K562 (cell line): Measurements from ENCODE around the gene CITED2. TPM values are rescaled to one million over a fixed set of nuclear protein-coding genes. Genes with fewer than 3 reads are reported as not detected.

Experiments
- ATAC-seq: fragments of 200-7000 bp; cut with Tn5 transposase; 3 replicates; pipeline ENCODE4 v1.9.1; 2020; ENCODE audit warnings: moderate library complexity
- BruUV-seq: library from RNA; stranded (reverse); fragments of 400-500 nt; replicated peaks from 2 replicates; lab custom pipeline; 2021; lab: Mats Ljungman, UMichigan
- CTCF ChIA-PET: fragments of 300-600 bp; formaldehyde crosslinking; extraction: SDS; loops from one replicate; lab custom pipeline; 2021; ENCODE audit warnings: low intra/inter-chr PET ratio; lab: Yijun Ruan, JAX
- POLR2A ChIA-PET: fragments of 300-600, 350-650 bp; sonication (Branson Sonifier 250); formaldehyde crosslinking; extraction: SDS; loops from one replicate; lab custom pipeline; 2021; ENCODE audit warnings: antibody characterized with exemption, inconsistent platforms; lab: Yijun Ruan, JAX
- DNase-seq, 4 experiments: peaks; one replicate each; pipeline versions ENCODE4 v3.0.0 to v3.0.0-alpha.2; 2011 to 2018; ENCODE audit warnings: low spot score in 3 of 4, mixed read lengths in 3 of 4; ENCODE audit errors: extremely low read depth in 1 of 4
- FAIRE-seq: peaks from 2 replicates; lab custom pipeline; 2011; peaks lifted over from hg19 to GRCh38; lab: Jason Lieb, UNC
- H2AFZ ChIP-seq: 2 replicates; pipeline ENCODE4 v1.6.0; 2011; ENCODE audit warnings: low read depth, low read length, control low read depth, inconsistent platforms
- H3K27ac ChIP-seq: fragments of 200-600 bp; 3 replicates; pipeline ENCODE4 v1.8.0; 2011; ENCODE audit warnings: low read depth, mild to moderate bottlenecking, control low read depth, inconsistent platforms, low read length, moderate library complexity, mixed read lengths; ENCODE audit errors: extremely low read depth
- H3K27me3 ChIP-seq, 2 experiments: fragments of 300-600 bp in 1 of 2; 2 replicates in 1 of 2; 3 replicates in 1 of 2; pipeline versions ENCODE4 v1.6.0 to v1.8.0; 2011; ENCODE audit warnings: inconsistent platforms in 2 of 2, low read length in 2 of 2, mild to moderate bottlenecking in 1 of 2, mixed read lengths in 1 of 2, moderate library complexity in 1 of 2; ENCODE audit not compliant: control insufficient read depth in 2 of 2, insufficient read depth in 2 of 2
- H3K36me3 ChIP-seq: fragments of 300-600 bp; 3 replicates; pipeline ENCODE4 v1.8.0; 2011; ENCODE audit warnings: mild to moderate bottlenecking, low read length, inconsistent platforms; ENCODE audit not compliant: control insufficient read depth, insufficient read depth
- H3K4me1 ChIP-seq, 2 experiments: fragments of 200-600 bp in 1 of 2; replicated peaks in 1 of 2; 2 replicates in 1 of 2; 3 replicates in 1 of 2; pipeline versions ENCODE4 v1.5.1 to v1.8.0; 2011; ENCODE audit warnings: inconsistent platforms in 2 of 2, low read length in 2 of 2, mild to moderate bottlenecking in 1 of 2, mixed read lengths in 1 of 2, moderate library complexity in 1 of 2; ENCODE audit not compliant: control insufficient read depth in 2 of 2, insufficient read depth in 2 of 2
- H3K4me2 ChIP-seq: 2 replicates; pipeline ENCODE4 v1.6.1; 2011; ENCODE audit warnings: low read length, control low read depth, inconsistent platforms, mixed read lengths; ENCODE audit not compliant: insufficient read depth
- H3K4me3 ChIP-seq: fragments of 200-600 bp; sonication (generic), shearing (Covaris generic); 2 replicates; pipeline ENCODE4 v1.5.1; 2016; ENCODE audit warnings: control low read depth, inconsistent platforms
- H3K79me2 ChIP-seq: fragments of 200-600 bp; 3 replicates; pipeline ENCODE4 v1.8.0; 2011; ENCODE audit warnings: low read length, inconsistent platforms; ENCODE audit not compliant: control insufficient read depth, insufficient read depth
- H3K9ac ChIP-seq, 2 experiments: 2 replicates each; pipeline versions ENCODE4 v1.6.0 to v1.6.1; 2011; ENCODE audit warnings: low read depth in 2 of 2, low read length in 2 of 2, control low read depth in 1 of 2, inconsistent platforms in 1 of 2, mild to moderate bottlenecking in 1 of 2, mixed read lengths in 1 of 2; ENCODE audit not compliant: insufficient read depth in 1 of 2
- H3K9me1 ChIP-seq: one replicate; pipeline ENCODE4 v1.6.0; 2011; ENCODE audit warnings: inconsistent platforms, mild to moderate bottlenecking, low read length, moderate library complexity; ENCODE audit not compliant: control insufficient read depth, insufficient read depth
- H3K9me3 ChIP-seq: replicated peaks from 2 replicates; pipeline ENCODE4 v1.5.1; 2011; ENCODE audit warnings: low read depth, low read length, inconsistent platforms; ENCODE audit not compliant: control insufficient read depth, insufficient read depth
- H4K20me1 ChIP-seq: replicated peaks from 2 replicates; pipeline ENCODE4 v1.6.1; 2011; ENCODE audit warnings: low read length, inconsistent platforms, mixed read lengths; ENCODE audit not compliant: control insufficient read depth, insufficient read depth
- MEF2A ChIP-seq: IDR thresholded peaks from 2 replicates; pipeline ENCODE4 v1.6.1; 2011; ENCODE audit warnings: low read depth, mild to moderate bottlenecking, low read length, moderate library complexity; ENCODE audit not compliant: control insufficient read depth
- PCBP1 ChIP-seq: fragments of 200-400 bp; formaldehyde crosslinking; IDR thresholded peaks from 2 replicates; pipeline ENCODE4 v1.6.1; 2018; ENCODE audit warnings: mild to moderate bottlenecking, low read depth, low read length; ENCODE audit not compliant: poor library complexity, severe bottlenecking
- WGBS: fragments of 100-300 bp; shearing (Covaris generic); methylation state at CpG from one replicate; pipeline ENCODE4 v1.1.6; 2016; ENCODE audit warnings: low coverage, mixed read lengths; ENCODE audit not compliant: insufficient coverage; ENCODE audit errors: missing lambda C conversion rate; 5-methylcytosine and 5-hydroxymethylcytosine counted together
- in situ Hi-C: fragments of 300-500 bp; cut with MboI; formaldehyde crosslinking; loops from 4 replicates; pipeline ENCODE4 v1.15.0; 2018; ENCODE audit warnings: inconsistent platforms, mixed read lengths
- intact Hi-C: fragments of 100-400 bp; cut with micrococcal nuclease; formaldehyde crosslinking; loops from 2 replicates; pipeline ENCODE4 v1.14.2; 2022
- polyA plus RNA-seq, 8 experiments: library from polyadenylated mRNA; depleted of rRNA in 4 of 8; stranded (reverse) in 5 of 8; unstranded in 3 of 8; fragments of >200 nt; fragmentation: Nextera tagmentation in 2 of 8; fragmentation: Illumina TruSeq in 1 of 8; extraction: Ambion mirVana in 2 of 8; extraction: Trizol in 1 of 8; gene quantifications; 2 replicates each; pipeline versions ENCODE4 v1.2.1 to v1.2.3, GENCODE V29; 2011 to 2014; ENCODE audit warnings: inconsistent platforms in 1 of 8, missing spikeins in 1 of 8
- total RNA-seq, 7 experiments: library from RNA; depleted of rRNA in 6 of 7; stranded (reverse); fragments of >200 nt in 6 of 7; fragmentation: Illumina TruSeq in 2 of 7; extraction: Trizol in 2 of 7; gene quantifications; 2 replicates each; pipeline versions ENCODE4 v1.2.1 to v1.2.3, GENCODE V29; 2011 to 2021; ENCODE audit warnings: low replicate concordance in 1 of 7
- TF ChIP-seq, protein P1 (sequence below): fragments of 450-650 bp; formaldehyde crosslinking; IDR thresholded peaks from 2 replicates; pipeline ENCODE4 v1.4.0; 2020; ENCODE audit warnings: mild to moderate bottlenecking
- TF ChIP-seq, protein P2 (sequence below): fragments of 450-650 bp; IDR thresholded peaks from 2 replicates; pipeline ENCODE4 v1.6.1; 2017; ENCODE audit warnings: mild to moderate bottlenecking, moderate library complexity

The CITED2 gene
- total and polyA plus RNA-seq, 9 of the 15 experiments (the other 6 are each of a cell fraction or from before 2014, with no cell fraction given) = 0.21 to 86.1 (median 17.5) TPM

DNA sequence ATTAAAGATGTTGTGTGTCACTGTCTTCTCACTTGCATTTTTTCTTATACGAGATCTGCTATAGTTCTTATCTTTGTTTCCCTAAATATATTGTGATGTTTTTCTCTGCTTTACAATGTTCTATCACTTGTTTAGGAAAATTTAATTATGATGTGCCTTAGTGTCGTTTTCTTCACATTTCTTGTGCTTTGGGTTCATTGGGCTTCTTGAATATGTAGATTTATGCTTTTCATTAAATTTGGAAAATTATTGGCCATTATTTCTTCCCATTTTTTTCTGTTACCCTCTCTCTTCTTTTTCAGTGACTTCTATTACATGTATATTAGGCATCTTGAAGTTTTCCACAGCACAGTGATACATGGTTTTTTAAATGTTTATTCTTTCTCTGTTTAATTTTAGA is 33.4 kb downstream of the CITED2 start:
- FAIRE-seq (no peak), ATAC-seq (no peak), DNase-seq (no peak)
- H3K79me2 ChIP-seq = no peaks in the 10 kb centered on the region
- 8% methylated on average over 2 of the region's 2 CpGs for WGBS
- in situ Hi-C loops (no loop called here), intact Hi-C loops (no loop called here)
- no peaks in the 10 kb centered on the region for H3K9me1 ChIP-seq
- H3K27ac ChIP-seq = no peak overlapping the region
- no peaks in the 10 kb centered on the region for H3K9me3 ChIP-seq
- H3K36me3 ChIP-seq = no peaks in the 10 kb centered on the region
- no TSS peak for BruUV-seq
- TF ChIP-seq MEF2A (no peak), PCBP1 (no peak)
- TF ChIP-seq, protein P1, sequence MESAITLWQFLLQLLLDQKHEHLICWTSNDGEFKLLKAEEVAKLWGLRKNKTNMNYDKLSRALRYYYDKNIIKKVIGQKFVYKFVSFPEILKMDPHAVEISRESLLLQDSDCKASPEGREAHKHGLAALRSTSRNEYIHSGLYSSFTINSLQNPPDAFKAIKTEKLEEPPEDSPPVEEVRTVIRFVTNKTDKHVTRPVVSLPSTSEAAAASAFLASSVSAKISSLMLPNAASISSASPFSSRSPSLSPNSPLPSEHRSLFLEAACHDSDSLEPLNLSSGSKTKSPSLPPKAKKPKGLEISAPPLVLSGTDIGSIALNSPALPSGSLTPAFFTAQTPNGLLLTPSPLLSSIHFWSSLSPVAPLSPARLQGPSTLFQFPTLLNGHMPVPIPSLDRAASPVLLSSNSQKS (CRISPR knock-in tag) = no peak
- TF ChIP-seq, protein P2, sequence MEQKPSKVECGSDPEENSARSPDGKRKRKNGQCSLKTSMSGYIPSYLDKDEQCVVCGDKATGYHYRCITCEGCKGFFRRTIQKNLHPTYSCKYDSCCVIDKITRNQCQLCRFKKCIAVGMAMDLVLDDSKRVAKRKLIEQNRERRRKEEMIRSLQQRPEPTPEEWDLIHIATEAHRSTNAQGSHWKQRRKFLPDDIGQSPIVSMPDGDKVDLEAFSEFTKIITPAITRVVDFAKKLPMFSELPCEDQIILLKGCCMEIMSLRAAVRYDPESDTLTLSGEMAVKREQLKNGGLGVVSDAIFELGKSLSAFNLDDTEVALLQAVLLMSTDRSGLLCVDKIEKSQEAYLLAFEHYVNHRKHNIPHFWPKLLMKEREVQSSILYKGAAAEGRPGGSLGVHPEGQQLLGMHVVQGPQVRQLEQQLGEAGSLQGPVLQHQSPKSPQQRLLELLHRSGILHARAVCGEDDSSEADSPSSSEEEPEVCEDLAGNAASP = no peak
- H3K4me2 ChIP-seq = no peak overlapping the region
- no peaks in the 10 kb centered on the region for H3K4me1 ChIP-seq
- H2AFZ ChIP-seq = no peak overlapping the region
- no peaks in the 10 kb centered on the region for H4K20me1 ChIP-seq
- H3K9ac ChIP-seq = no peak overlapping the region
- peaks cover 0 to 25% of the 10 kb centered on the region in 2 experiments; a peak in 3 of 5 replicates for H3K27me3 ChIP-seq
- no peak overlapping the region for H3K4me3 ChIP-seq
- POLR2A ChIA-PET = no interaction called here
- CTCF ChIA-PET = no interaction called here
